GM21529 (cell line): ENCODE measurements around the gene ADAMTSL5.
"Not testable (repeated sequence)": the region's sequence is repeated elsewhere in the genome, so short reads cannot be mapped to it uniquely, and the experiment has no call there.

Source experiments
- ATAC-seq: cut with Tn5 transposase; IDR thresholded peaks from one replicate; pipeline ENCODE4 v1.9.1; 2021; ENCODE audit not compliant: unreplicated experiment

Gene ADAMTSL5

GRCh38 chr19:1481893-1482360 is 30.9 kb downstream of the ADAMTSL5 start:
- no peak for ATAC-seq

GRCh38 chr19:1481224-1481892 is 31.5 kb downstream of the ADAMTSL5 start:
- no peak for ATAC-seq

DNA sequence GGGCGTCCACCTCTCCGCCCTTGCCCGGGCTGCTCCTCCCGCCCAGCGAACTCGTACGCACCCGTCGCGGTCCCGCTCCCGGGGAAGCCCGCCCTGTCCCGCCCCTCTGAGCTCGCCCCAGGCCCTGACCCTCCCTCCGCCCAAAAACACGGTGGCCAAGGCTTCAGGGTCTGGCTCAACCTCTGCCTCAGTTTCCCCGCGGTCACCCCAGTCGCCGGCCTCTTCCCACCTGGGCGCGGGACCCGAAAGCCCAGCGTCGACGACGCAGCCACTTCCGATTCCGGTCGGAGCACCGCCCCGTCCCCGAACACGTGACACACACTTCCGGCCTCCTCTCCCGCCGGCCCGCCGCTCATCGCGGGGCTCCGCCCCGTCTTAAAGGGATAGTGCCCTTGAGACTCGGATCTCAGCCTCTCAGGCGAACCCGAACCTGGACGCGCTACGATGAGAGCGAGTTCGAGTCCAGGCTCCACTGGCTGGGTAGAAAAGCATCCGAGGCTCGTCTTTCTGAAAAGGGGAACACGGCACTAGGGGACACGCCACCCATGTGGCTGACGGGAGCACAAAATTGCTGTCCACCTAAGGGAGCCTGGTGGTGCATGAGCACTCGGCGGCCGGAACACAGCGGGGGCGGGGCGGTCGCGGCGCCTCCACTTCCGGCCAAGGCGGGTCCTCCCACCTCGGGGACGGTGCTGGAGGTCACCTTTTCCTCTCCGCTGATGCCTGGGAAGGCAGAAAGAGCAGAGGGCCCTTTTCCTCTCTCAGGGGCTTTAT is 33.7 kb downstream of the ADAMTSL5 start, which contains the start of gene C19orf25:
Gene C19orf25 (minus strand): TSS at position 282 of the 774 bp plus-strand sequence. CDS start 312 bp downstream, outside the sequence.
- ATAC-seq, result peak; percentile 88

DNA sequence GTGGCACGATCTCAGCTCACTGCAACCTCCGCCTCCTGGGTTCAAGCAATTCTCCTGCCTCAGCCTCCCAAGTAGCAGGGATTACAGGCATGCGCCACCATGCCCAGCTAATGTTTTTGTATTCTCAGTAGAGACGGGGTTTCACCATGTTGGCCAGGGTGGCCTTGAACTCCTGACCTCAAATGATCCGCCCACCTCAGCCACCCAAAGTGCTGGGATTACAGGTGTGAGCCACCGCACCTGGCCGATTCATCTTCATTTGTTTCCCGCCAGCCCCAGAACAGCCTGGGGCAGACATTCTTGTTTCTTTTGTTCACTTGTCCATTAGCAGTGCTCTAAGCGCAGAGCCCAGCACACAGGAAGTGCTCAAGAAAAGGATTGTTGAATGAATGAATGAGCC is 35.8 kb downstream of the ADAMTSL5 start:
- ATAC-seq, result not testable (repeated sequence)

- no peak for ATAC-seq
Measured at GRCh38 chr19:1475751-1476437, 36.9 kb downstream of the ADAMTSL5 start.

GRCh38 chr19:1474765-1475351 is 38.0 kb downstream of the ADAMTSL5 start:
- no peak for ATAC-seq

DNA sequence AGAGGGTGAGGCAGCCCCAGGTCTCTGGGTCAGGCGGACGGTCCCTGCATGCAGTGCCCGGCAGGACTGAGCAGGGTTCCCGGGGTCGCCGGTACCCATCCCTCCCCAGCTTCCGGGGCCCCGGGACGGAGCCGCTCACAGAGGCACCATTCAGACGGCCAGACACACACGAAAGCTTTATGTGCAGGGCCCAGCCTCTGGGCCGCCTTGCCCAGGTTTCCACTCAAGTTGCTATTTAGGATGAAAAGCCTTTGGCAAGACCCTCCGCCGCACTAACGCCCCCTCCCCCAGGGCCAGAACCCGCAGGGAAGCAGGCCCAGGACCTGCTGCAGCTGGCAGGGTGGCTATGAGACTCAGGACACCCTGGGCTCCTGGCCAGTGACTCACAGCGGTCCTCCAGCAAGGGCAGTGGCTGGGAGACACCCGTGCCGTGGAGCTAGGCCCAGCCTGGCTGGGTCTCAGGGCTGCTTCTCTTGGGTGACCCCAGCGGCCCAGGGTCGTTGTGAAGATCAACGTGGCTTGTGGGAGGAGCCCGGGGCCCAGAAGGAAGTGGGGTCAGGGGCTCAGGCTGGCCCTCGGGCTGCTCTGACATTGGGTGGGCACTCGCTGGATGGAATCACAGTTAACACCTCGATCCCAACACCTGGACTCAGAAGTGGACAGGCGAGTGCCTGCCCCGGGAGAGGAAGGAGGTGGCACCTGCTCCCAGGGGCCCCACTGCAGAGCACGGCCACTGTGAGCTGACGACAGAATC is 38.6 kb downstream of the ADAMTSL5 start:
- ATAC-seq, result no peak

DNA sequence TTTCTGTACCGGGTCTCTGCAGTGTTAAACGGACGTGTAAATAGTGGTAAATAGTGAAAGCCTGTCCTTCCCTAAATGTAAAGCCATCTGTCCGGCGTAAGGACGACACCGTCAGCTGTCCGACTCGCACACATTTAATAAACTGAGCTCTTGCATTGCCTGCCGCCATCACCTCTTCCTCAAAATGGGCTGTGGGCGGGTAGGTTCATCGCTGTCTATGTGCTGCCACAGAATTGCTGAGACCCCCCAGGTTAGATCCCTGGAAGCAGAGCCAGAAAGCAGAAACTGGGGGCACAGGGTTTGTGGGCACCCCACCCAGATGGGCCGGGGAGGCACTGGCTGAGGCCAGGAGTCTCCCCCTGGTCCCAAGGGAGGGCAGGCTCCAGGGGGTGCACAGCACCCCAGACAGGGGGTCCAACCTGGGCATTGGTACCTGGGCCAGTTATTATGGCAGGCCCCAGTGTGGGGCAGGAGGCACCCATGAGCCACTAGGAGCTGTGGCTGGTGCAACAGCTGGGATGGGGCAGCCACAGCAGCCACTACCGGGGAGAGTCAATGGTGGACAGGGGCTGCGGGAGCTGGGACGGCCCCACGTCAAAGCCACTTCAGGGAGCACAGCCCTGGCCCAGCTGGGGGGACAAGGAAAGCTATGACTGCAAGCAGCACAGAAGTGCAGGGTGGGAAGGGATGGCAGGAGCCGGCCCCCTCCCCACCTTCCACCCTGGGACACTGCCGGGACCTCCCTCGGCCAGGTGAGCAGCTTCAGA is 39.6 kb downstream of the ADAMTSL5 start:
- ATAC-seq, result no peak

DNA sequence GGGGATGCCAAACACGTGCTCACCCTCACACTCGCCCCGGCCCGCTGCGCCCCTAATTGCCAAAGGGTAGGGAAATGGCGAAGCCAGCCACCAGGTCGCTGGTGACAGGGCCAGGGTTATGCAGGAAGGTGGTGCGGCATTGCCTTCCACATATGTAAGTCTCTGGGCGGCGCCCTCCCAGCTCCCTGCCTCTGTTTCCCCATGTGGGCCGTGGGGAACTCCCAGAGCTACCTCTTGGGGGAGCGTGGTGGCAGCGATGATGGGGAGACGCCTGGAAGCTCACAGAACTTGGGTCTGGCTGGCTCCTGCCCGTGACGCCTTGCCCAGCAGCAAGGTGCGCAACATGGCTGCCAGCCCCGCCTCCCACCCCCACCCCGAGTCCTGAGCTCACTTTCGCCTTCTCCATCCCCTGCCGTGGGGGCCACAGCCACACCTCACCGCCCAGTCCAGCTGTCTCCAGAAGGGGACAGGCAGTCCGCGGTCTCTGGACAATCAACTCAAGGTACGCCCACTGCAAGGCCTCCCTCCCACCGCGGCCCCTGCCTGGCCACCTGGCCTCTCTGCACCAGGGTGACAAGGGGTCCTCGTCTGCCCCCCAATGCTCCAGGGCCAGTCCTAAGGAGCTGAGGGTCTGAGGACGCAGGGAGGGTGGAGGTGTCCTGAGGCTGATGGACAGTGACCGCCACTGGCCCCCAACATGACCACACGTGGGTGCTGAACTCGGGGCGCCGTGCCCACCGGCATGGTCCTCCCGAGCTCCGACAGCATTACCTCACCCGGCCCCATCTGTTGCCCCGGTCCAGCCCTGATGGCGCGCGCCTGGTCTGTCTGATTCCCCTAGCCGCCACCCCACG is 40.4 kb downstream of the ADAMTSL5 start:
- no peak for ATAC-seq

- no peak for ATAC-seq
Measured at GRCh38 chr19:1471515-1472160, 41.2 kb downstream of the ADAMTSL5 start.

DNA sequence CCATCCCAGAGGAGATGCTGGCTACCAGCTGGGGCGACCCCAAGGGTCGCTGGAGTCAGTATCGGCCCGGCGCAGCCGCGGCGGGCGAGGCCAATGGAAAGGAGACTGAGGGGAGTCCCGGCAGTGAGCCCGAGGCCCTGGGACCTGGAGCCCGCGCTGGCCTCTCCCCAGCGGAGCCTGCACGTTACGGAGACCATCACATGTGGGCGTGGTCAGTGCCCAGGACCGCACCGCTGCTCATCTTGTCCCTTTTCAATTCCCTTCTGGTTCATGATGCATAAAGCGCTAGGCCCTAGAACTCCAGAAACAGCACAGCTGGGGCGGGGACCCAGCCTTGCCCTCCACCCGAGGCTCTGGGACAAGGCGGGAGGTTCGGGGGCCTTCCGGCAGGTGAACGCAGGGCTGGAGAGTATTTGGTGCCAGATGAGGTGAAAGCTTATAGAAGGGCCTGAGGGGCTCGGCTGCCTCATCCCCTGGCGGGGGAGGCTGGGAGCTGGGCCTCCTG is 41.8 kb downstream of the ADAMTSL5 start:
- no peak for ATAC-seq

DNA sequence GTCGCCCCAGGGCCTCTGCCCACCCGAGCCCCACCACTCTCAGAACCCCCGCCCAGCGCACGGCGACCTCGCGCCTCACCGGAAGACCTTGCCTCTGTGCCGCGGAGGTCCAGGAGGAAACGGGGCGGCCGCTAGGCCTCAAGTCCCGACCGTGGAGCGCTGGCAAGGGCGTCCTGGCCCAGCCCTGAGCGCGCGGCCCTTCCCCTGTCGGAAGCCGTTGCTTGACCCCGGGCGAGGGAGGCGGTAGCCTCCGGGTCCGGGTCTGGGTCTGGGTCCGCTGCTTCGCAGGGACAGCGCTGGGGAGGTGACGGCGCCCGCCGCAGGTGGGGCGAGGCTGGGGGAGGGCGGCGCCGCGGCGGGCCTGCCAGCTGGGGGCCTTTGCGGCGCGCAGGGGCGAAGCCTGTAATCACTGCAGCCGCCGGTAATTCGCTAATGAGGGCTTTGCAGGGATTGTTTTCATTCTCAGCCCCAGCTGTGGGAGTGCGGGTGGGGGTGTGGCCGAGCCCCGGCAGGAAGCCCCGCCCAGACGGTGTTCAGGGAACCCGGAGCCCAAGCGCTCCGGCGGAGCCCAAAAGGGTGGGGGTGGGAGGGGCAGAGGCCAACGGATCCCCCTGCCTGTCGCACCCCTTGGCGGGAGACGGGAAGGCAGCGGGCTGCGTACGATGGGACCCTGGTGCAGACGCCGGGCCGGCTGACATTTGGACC is 42.4 kb downstream of the ADAMTSL5 start:
- ATAC-seq, result no peak

- ATAC-seq, result no peak
Measured at GRCh38 chr19:1470055-1470304, 42.8 kb downstream of the ADAMTSL5 start.

- ATAC-seq, result no peak
Measured at GRCh38 chr19:1469255-1470054, 43.4 kb downstream of the ADAMTSL5 start.

GRCh38 chr19:1468821-1469254 is 44.0 kb downstream of the ADAMTSL5 start:
- ATAC-seq, result no peak

- no peak for ATAC-seq
Measured at GRCh38 chr19:1468274-1468820, 44.5 kb downstream of the ADAMTSL5 start.
